Lung (tissue), 12 donors: ENCODE data around the gene RCE1. TPM values are rescaled to one million over a fixed set of nuclear protein-coding genes. Genes with fewer than 3 reads are reported as not detected.

Source experiments
- ATAC-seq: fragments of 200-7000 bp; cut with Tn5 transposase; one replicate; pipeline ENCODE4 v1.9.1; 2020; ENCODE audit warnings: moderate number of reproducible peaks; ENCODE audit not compliant: insufficient read depth, low FRiP score
- DNase-seq, 3 donors: peaks; one replicate each; pipeline ENCODE4 v3.0.0-alpha.2; 2013 to 2017
- H3K27ac ChIP-seq, 2 donors: one replicate each; pipeline ENCODE4 v1.5.1; 2013; ENCODE audit warnings: mild to moderate bottlenecking in 2 of 2, moderate library complexity in 2 of 2, control low read depth in 1 of 2, inconsistent platforms in 1 of 2, low read depth in 1 of 2, low read length in 1 of 2
- H3K27me3 ChIP-seq, 3 donors: one replicate each; pipeline ENCODE4 v1.5.1; 2013; ENCODE audit warnings: low read length in 2 of 3; ENCODE audit not compliant: control insufficient read depth in 3 of 3, insufficient read depth in 3 of 3
- H3K36me3 ChIP-seq, 4 donors: one replicate each; pipeline ENCODE4 v1.5.1; 2013; ENCODE audit warnings: low read length in 4 of 4, mild to moderate bottlenecking in 1 of 4, moderate library complexity in 1 of 4; ENCODE audit not compliant: control insufficient read depth in 4 of 4, insufficient read depth in 4 of 4
- H3K4me1 ChIP-seq, 5 donors: one replicate each; pipeline ENCODE4 v1.5.1; 2013; ENCODE audit warnings: low read length in 5 of 5, mild to moderate bottlenecking in 2 of 5, moderate library complexity in 1 of 5; ENCODE audit not compliant: control insufficient read depth in 5 of 5, insufficient read depth in 5 of 5
- H3K4me3 ChIP-seq: one replicate; pipeline ENCODE4 v1.5.1; 2013; ENCODE audit warnings: mild to moderate bottlenecking, control low read depth, moderate library complexity
- H3K9ac ChIP-seq, 2 donors: one replicate each; pipeline ENCODE4 v1.5.1; 2013; ENCODE audit warnings: low read length in 2 of 2, control low read depth in 1 of 2; ENCODE audit not compliant: insufficient read depth in 1 of 2
- H3K9me3 ChIP-seq, 4 donors: one replicate each; pipeline ENCODE4 v1.5.1; 2013; ENCODE audit warnings: low read length in 3 of 4, mild to moderate bottlenecking in 1 of 4, moderate library complexity in 1 of 4; ENCODE audit not compliant: control insufficient read depth in 4 of 4, insufficient read depth in 3 of 4
- WGBS, 2 donors: extraction: QIAGEN DNeasy Blood & Tissue Kit; methylation state at CpG; one replicate each; pipeline ENCODE4 v1.1.7; 2013; 5-methylcytosine and 5-hydroxymethylcytosine counted together
- polyA plus RNA-seq, 2 donors: library from polyadenylated mRNA; stranded (reverse); fragments of 200-250 nt; gene quantifications; one replicate each; pipeline ENCODE4 v1.2.1, GENCODE V29; 2013
- total RNA-seq, 2 donors: library from RNA; depleted of rRNA in 1 of 2; stranded (reverse); fragments of >200 nt in 1 of 2; gene quantifications; one replicate each; pipeline ENCODE4 v1.2.1, GENCODE V29; 2014 to 2021
- TF ChIP-seq, protein P1 (sequence below): IDR thresholded peaks from 2 replicates; pipeline ENCODE4 v1.5.1; 2012; ENCODE audit warnings: mild to moderate bottlenecking; ENCODE audit errors: control extremely low read depth, extremely low read depth
- donor health status: control.
- donor health status: control.
- donor health status: Bipolar disorder and iron deficiency.
- donor health status: healthy.
- donor health status: DM: yes; HTN: yes; CAD: no.

RCE1 gene
- total and polyA plus RNA-seq, 4 donors = 8.7 to 24.0 (median 21.2) TPM

DNA sequence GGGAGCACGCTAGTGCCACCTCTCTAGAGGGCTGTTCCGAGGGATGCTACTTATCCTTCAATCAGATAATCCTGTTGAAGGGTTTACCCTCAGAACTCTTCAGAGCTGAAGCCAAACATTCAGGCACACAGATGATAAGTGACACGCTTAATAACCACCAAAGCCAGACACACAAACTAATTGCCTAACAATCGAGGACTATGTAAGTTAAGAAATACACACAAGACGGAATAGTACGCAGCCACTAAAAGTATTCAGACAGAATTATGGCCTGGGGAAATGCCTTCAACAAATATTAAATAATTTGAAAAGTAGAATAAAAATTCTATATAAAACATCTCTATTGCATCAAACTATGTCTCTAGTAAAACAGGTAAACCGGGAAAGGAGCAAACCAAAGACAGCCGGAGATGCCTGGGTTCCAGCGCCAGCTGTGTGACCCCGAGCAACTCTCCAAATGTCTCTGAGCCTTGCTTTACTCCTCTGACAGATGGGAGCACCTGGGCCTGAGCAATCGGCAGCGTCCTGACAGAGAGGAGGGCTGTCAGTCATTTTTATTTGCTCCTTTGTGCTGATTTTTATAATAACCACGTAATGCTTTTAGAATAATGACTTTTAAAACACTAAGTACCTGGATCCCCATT, 25.0 kb downstream of the RCE1 start:
- peaks cover 0 to 3% (median 0%) of the 10 kb centered on the region in 4 donors for H3K36me3 ChIP-seq
- no peak overlapping the region for H3K27ac ChIP-seq
- WGBS, 2 donors = 93 to 95% methylated on average over 13 of the region's 13 CpGs
- no peak overlapping the region for H3K4me3 ChIP-seq
- H3K27me3 ChIP-seq = no peaks in the 10 kb centered on the region
- H3K9me3 ChIP-seq = no peaks in the 10 kb centered on the region
- DNase-seq (no peak), ATAC-seq (no peak)
- no peaks in the 10 kb centered on the region for H3K4me1 ChIP-seq
- TF ChIP-seq, protein P1, sequence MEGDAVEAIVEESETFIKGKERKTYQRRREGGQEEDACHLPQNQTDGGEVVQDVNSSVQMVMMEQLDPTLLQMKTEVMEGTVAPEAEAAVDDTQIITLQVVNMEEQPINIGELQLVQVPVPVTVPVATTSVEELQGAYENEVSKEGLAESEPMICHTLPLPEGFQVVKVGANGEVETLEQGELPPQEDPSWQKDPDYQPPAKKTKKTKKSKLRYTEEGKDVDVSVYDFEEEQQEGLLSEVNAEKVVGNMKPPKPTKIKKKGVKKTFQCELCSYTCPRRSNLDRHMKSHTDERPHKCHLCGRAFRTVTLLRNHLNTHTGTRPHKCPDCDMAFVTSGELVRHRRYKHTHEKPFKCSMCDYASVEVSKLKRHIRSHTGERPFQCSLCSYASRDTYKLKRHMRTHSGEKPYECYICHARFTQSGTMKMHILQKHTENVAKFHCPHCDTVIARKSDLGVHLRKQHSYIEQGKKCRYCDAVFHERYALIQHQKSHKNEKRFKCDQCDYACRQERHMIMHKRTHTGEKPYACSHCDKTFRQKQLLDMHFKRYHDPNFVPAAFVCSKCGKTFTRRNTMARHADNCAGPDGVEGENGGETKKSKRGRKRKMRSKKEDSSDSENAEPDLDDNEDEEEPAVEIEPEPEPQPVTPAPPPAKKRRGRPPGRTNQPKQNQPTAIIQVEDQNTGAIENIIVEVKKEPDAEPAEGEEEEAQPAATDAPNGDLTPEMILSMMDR = no peak
- H3K9ac ChIP-seq = no peak overlapping the region

DNA sequence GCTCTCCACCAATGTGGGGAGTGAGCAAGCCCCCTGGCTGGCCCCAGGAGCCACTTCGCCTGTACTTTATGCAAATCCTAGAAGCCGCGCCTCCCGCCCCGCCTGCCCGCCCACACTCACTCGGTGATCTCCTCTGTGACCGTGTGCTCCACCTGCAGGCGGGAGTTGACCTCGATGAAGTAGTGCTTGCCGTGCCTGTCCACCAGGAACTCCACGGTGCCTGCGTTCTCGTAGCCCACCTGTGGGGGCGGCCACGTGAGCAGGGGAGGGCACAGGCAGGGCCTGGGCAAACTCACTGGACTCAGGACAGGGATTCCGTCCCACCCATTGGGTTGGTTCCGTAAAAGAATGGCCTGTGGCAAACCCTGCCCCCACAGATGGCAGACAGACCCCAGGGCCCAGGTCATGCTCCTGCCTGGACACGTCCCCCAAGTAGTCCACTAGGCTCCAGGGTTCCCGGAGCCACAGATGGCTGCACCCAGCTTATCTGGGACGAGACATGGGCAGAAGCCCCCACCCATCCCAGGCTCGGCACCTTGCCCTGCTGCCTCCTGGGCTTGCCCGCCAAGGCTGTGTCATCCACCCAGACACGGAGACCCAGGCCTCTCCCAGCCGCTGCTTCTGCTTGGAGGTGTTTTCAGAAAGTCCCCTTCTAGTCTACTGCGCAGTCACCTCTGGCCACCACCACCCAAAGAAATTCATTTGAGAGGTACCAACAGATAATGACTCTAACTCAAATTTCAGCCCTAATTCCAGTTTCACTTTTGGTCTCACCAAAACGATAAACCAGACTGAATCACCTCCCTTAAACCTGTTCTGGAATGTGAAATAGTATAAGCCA, 25.7 kb downstream of the RCE1 start:
- TF ChIP-seq, protein P1 = no peak
- Histone ChIP-seq H3K27me3 (no peaks in the 10 kb centered on the region), H3K4me3 (no peak overlapping the region), H3K9me3 (no peaks in the 10 kb centered on the region), H3K4me1 (no peaks in the 10 kb centered on the region), H3K27ac (no peak overlapping the region), H3K36me3 (peaks cover 0 to 3% (median 0%) of the 10 kb centered on the region in 4 donors), H3K9ac (no peak overlapping the region)
- WGBS, 2 donors = 42 to 54% methylated on average over 27 of the region's 27 CpGs
- DNase-seq = peak in 1 of 3 donors; percentile 39
- peak; percentile 44 for ATAC-seq

DNA sequence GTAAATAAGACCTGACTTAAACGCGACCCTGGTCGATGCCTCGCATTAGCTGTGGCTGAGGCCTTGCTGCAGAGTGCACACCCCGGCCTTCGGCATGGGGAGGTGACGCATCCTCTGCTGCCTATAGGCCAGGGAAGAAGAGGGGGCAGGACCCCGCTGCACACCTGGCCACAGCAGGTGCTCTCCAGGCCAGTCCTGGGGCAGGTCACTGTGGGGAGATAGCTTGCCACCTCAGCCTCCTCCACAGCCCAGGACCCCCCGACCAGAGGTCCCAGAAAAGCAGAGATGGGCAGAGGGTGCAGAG, 26.3 kb downstream of the RCE1 start:
- WGBS, 2 donors = 96% methylated on average over 9 of the region's 9 CpGs
- H3K4me3 ChIP-seq = no peak overlapping the region

More for the DNA sequence above, 26.3 kb downstream of the RCE1 start:
- TF ChIP-seq, protein P1 = no peak
- H3K4me1 ChIP-seq = no peaks in the 10 kb centered on the region
- no peaks in the 10 kb centered on the region for H3K27me3 ChIP-seq
- H3K9me3 ChIP-seq = no peaks in the 10 kb centered on the region
- DNase-seq (no peak), ATAC-seq (no peak)
- no peak overlapping the region for H3K27ac ChIP-seq
- H3K9ac ChIP-seq = no peak overlapping the region
- H3K36me3 ChIP-seq = peaks cover 0 to 3% (median 0%) of the 10 kb centered on the region in 4 donors
